ENCODE measurements around the gene POGLUT2.
"Not testable (repeated sequence)": the region's sequence is repeated elsewhere in the genome, so short reads cannot be mapped to it uniquely, and the experiment has no call there.

POGLUT2 gene

GRCh38 chr13:102792396-102792795, 6.4 kb downstream of the POGLUT2 start:
- Histone ChIP-seq H3K36me3 (ENCODE audit: insufficient read depth) (no peaks in the 10 kb centered on the region), H3K27me3 (ENCODE audit: insufficient read depth, low read depth) (no peaks in the 10 kb centered on the region), H3K4me3 (IDR thresholded peaks at IDR 0.05; ENCODE audit: insufficient read depth, low read depth, low read length) (no peak overlapping the region), H3K79me2 (ENCODE audit: insufficient read depth, low read depth) (no peaks in the 10 kb centered on the region), H3K4me2 (no peak overlapping the region), H2AFZ (ENCODE audit: low read depth) (no peak overlapping the region), H3K9ac (no peak overlapping the region), H3K4me1 (ENCODE audit: low read depth, poor library complexity, severe bottlenecking) (no peaks in the 10 kb centered on the region), H4K20me1 (ENCODE audit: insufficient read depth) (no peaks in the 10 kb centered on the region), H3K27ac (no peak overlapping the region)
- TF ChIP-seq CTCF (conservative IDR thresholded peaks at IDR 0.05; ENCODE audit: low read depth, low read length) = no peak

- H4K20me1 ChIP-seq (ENCODE audit: insufficient read depth) = no peaks in the 10 kb centered on the region
- H3K4me2 ChIP-seq = no peak overlapping the region
- no peaks in the 10 kb centered on the region for H3K27me3 ChIP-seq (ENCODE audit: insufficient read depth, low read depth)
- TF ChIP-seq CTCF (conservative IDR thresholded peaks at IDR 0.05; ENCODE audit: low read depth, low read length) = no peak
- H3K4me3 ChIP-seq (IDR thresholded peaks at IDR 0.05; ENCODE audit: insufficient read depth, low read depth, low read length) = no peak overlapping the region
- H3K4me1 ChIP-seq (ENCODE audit: low read depth, poor library complexity, severe bottlenecking) = no peaks in the 10 kb centered on the region
- no peak overlapping the region for H3K9ac ChIP-seq
- H2AFZ ChIP-seq (ENCODE audit: low read depth) = no peak overlapping the region
- no peaks in the 10 kb centered on the region for H3K36me3 ChIP-seq (ENCODE audit: insufficient read depth)
- H3K79me2 ChIP-seq (ENCODE audit: insufficient read depth, low read depth) = no peaks in the 10 kb centered on the region
- H3K27ac ChIP-seq = no peak overlapping the region
These were observed 10.1 kb downstream of the POGLUT2 start for GRCh38 chr13:102788683-102789082.

- no peaks in the 10 kb centered on the region for H4K20me1 ChIP-seq (ENCODE audit: insufficient read depth)
- H3K4me2 ChIP-seq = no peak overlapping the region
- H3K79me2 ChIP-seq (ENCODE audit: insufficient read depth, low read depth) = no peaks in the 10 kb centered on the region
- no peaks in the 10 kb centered on the region for H3K4me1 ChIP-seq (ENCODE audit: low read depth, poor library complexity, severe bottlenecking)
- no peaks in the 10 kb centered on the region for H3K36me3 ChIP-seq (ENCODE audit: insufficient read depth)
- no peak overlapping the region for H3K9ac ChIP-seq
- H3K4me3 ChIP-seq (IDR thresholded peaks at IDR 0.05; ENCODE audit: insufficient read depth, low read depth, low read length) = no peak overlapping the region
- no peaks in the 10 kb centered on the region for H3K27me3 ChIP-seq (ENCODE audit: insufficient read depth, low read depth)
- H3K27ac ChIP-seq = no peak overlapping the region
- no peak overlapping the region for H2AFZ ChIP-seq (ENCODE audit: low read depth)
- TF ChIP-seq CTCF (conservative IDR thresholded peaks at IDR 0.05; ENCODE audit: low read depth, low read length) = no peak
These were observed 14.3 kb downstream of the POGLUT2 start for GRCh38 chr13:102784483-102784882.

- Histone ChIP-seq H3K27ac (no peak overlapping the region), H3K27me3 (ENCODE audit: insufficient read depth, low read depth) (no peaks in the 10 kb centered on the region), H3K4me1 (ENCODE audit: low read depth, poor library complexity, severe bottlenecking) (no peaks in the 10 kb centered on the region), H3K4me3 (IDR thresholded peaks at IDR 0.05; ENCODE audit: insufficient read depth, low read depth, low read length) (no peak overlapping the region), H3K4me2 (no peak overlapping the region), H3K9ac (no peak overlapping the region), H4K20me1 (ENCODE audit: insufficient read depth) (no peaks in the 10 kb centered on the region), H3K36me3 (ENCODE audit: insufficient read depth) (no peaks in the 10 kb centered on the region), H3K79me2 (ENCODE audit: insufficient read depth, low read depth) (no peaks in the 10 kb centered on the region), H2AFZ (ENCODE audit: low read depth) (no peak overlapping the region)
- TF ChIP-seq CTCF (conservative IDR thresholded peaks at IDR 0.05; ENCODE audit: low read depth, low read length) = no peak
These were observed 17.2 kb downstream of the POGLUT2 start for GRCh38 chr13:102781591-102781990.

GRCh38 chr13:102780656-102781055, 18.1 kb downstream of the POGLUT2 start:
- not testable (repeated sequence) for H3K79me2 ChIP-seq (ENCODE audit: insufficient read depth, low read depth); H3K27ac ChIP-seq; H3K4me2 ChIP-seq; H3K4me1 ChIP-seq (ENCODE audit: low read depth, poor library complexity, severe bottlenecking); H3K36me3 ChIP-seq (ENCODE audit: insufficient read depth); H3K9ac ChIP-seq; H3K4me3 ChIP-seq (IDR thresholded peaks at IDR 0.05; ENCODE audit: insufficient read depth, low read depth, low read length); H4K20me1 ChIP-seq (ENCODE audit: insufficient read depth); H2AFZ ChIP-seq (ENCODE audit: low read depth); H3K27me3 ChIP-seq (ENCODE audit: insufficient read depth, low read depth)

Measured in KMS-11 (cell line).